NT2/D1 (cell line): ENCODE data around the gene STK24.

ENCODE experiments used
- SUZ12 ChIP-seq: IDR thresholded peaks from 2 replicates; pipeline ENCODE4 v1.6.1; 2011; ENCODE audit not compliant: insufficient read length, insufficient read depth; ENCODE audit errors: extremely low read depth
- YY1 ChIP-seq: IDR thresholded peaks from 2 replicates; pipeline ENCODE4 v1.6.1; 2011; ENCODE audit not compliant: insufficient read length, insufficient read depth

DNA sequence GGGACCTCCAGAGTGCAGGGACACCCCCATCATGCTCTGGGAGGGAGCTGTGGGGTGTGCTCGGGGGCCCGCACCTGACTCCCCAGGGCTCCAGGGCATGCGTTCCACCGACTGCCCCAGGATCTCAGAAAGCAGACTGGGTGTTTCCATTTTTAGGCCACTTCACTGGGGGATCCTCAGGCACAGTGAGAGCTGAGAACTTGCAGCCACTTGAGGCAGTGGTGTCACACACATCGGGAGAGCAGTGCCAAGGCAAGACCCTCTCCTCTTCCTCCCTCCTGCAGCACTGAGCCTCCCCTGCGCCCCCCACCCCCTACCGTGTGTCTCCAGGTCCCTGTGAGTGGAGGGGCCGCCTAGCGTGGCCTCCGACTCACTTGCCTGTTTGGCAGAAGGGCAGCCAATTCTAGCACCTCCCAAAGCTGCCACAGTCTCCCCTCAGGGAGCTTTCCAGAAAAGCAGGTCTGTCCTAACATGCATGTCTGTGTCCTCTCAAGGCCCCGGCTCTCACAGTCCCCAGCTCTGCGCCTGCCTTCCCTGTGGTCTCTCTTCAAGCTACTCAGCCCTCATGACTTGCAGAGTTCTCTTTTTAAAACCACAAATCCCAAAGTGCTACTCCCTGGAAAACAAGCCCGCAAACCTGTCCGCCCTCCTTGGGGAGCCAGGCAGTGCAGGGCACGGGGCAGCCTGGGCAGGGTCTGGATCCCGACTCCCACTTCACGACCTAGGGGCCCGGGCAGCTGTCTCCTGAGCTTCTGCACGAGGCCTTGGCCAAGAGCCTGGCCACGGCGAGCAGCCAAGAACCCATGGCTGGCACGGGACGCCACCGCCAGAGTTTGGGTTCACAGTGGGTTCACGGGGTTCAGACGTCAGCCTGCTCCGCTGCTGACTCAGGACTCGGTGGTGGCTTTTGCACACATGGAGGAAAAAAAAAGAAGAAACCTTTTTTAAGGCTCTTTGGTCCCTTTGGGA is 94.1 kb downstream of the STK24 start:
- TF ChIP-seq YY1 (no peak), SUZ12 (no peak)
